RWPE2 (cell line): ENCODE measurements around the gene TMEM184A.

ENCODE experiments used
- ATAC-seq: fragments of 200-7000 bp; cut with Tn5 transposase; 3 replicates; pipeline ENCODE4 v1.9.1; 2021; ENCODE audit warnings: low read depth
- DNase-seq: peaks from one replicate; pipeline ENCODE4 v3.0.0-alpha.2; 2020; ENCODE audit warnings: low spot score
- H3K27ac ChIP-seq: fragments of 450-650 bp; 2 replicates; pipeline ENCODE4 v1.5.1; 2017; ENCODE audit warnings: mild to moderate bottlenecking; ENCODE audit not compliant: poor library complexity, severe bottlenecking
- H3K27me3 ChIP-seq: fragments of 250-450 bp; sonication (Bioruptor Pico); 2 replicates; pipeline ENCODE4 v1.5.1; 2021; ENCODE audit warnings: mild to moderate bottlenecking, moderate library complexity; ENCODE audit not compliant: insufficient read depth, poor library complexity, severe bottlenecking
- H3K36me3 ChIP-seq: fragments of 250-450 bp; sonication (Bioruptor Pico); 2 replicates; pipeline ENCODE4 v1.5.1; 2020; ENCODE audit warnings: low read depth, mild to moderate bottlenecking, moderate library complexity
- H3K4me1 ChIP-seq: fragments of 250-450 bp; sonication (Bioruptor Pico); 2 replicates; pipeline ENCODE4 v1.5.1; 2021; ENCODE audit warnings: mild to moderate bottlenecking, moderate library complexity; ENCODE audit not compliant: insufficient read depth, poor library complexity, severe bottlenecking
- H3K4me3 ChIP-seq: fragments of 250-450 bp; sonication (Bioruptor Pico); 2 replicates; pipeline ENCODE4 v1.5.1; 2021; ENCODE audit warnings: mild to moderate bottlenecking, moderate library complexity; ENCODE audit not compliant: severe bottlenecking
- H3K9me3 ChIP-seq: fragments of 250-450 bp; sonication (Bioruptor Pico); 2 replicates; pipeline ENCODE4 v1.5.1; 2021; ENCODE audit warnings: mild to moderate bottlenecking, moderate library complexity; ENCODE audit not compliant: severe bottlenecking
- CTCF ChIP-seq: fragments of 450-650 bp; IDR thresholded peaks from one replicate; pipeline ENCODE4 v1.5.1; 2017; ENCODE audit warnings: mild to moderate bottlenecking, moderate library complexity; ENCODE audit not compliant: poor library complexity, severe bottlenecking

Gene TMEM184A

GRCh38 chr7:1557771-1558170 is 1.8 kb upstream of the TMEM184A start:
- no peak for TF ChIP-seq CTCF
- ATAC-seq (no peak), DNase-seq (no peak)
- H3K27me3 ChIP-seq = no peaks in the 10 kb centered on the region
- peaks cover 30% of the 10 kb centered on the region for H3K4me1 ChIP-seq
- no peaks in the 10 kb centered on the region for H3K36me3 ChIP-seq
- H3K27ac ChIP-seq = no peak overlapping the region
- H3K9me3 ChIP-seq = no peaks in the 10 kb centered on the region
- no peak overlapping the region for H3K4me3 ChIP-seq

DNA sequence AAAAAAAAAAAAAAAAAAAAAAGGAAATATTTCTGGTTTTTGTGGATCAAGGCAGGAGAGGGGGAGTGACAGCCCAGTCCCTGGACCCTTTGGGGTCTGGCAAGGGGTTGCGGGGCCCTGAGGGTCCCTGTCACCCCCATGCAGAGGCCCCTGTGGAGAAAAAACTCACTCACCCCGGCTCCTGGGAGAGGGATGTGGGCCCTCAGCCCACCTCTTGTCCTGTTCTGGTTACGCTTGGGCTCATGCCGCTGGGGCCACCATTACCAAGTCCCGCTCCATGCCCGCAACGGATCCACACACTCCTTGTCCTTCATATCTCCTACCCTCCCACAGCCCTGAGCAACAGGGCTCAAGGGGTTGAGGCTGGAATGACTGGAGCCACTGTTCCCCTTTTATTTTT is 1.0 kb upstream of the TMEM184A start:
- TF ChIP-seq CTCF = no peak
- H3K27ac ChIP-seq = peak overlapping the region; percentile 91
- DNase-seq = no peak
- no peaks in the 10 kb centered on the region for H3K27me3 ChIP-seq
- no peak overlapping the region for H3K4me3 ChIP-seq
- no peak for ATAC-seq
- H3K36me3 ChIP-seq = no peaks in the 10 kb centered on the region
- H3K4me1 ChIP-seq = peaks cover 30% of the 10 kb centered on the region
- no peaks in the 10 kb centered on the region for H3K9me3 ChIP-seq

GRCh38 chr7:1555046-1555812 is 776 bp downstream of the TMEM184A start:
- peak; percentile 79 for ATAC-seq
- Histone ChIP-seq H3K4me1 (peaks cover 27% of the 10 kb centered on the region), H3K4me3 (peak overlapping the region; percentile 18), H3K36me3 (peaks cover 3% of the 10 kb centered on the region; the same call in 1 of the 2 replicates), H3K27me3 (no peaks in the 10 kb centered on the region), H3K27ac (peak overlapping the region; percentile 91), H3K9me3 (no peaks in the 10 kb centered on the region)
- peak; percentile 94 for DNase-seq
- no peak for TF ChIP-seq CTCF

GRCh38 chr7:1554333-1555045 is 1.5 kb downstream of the TMEM184A start:
- H3K4me1 ChIP-seq = peaks cover 19% of the 10 kb centered on the region
- no peak for TF ChIP-seq CTCF
- no peaks in the 10 kb centered on the region for H3K9me3 ChIP-seq
- DNase-seq (no peak), ATAC-seq (no peak)
- no peak overlapping the region for H3K4me3 ChIP-seq
- H3K27me3 ChIP-seq = no peaks in the 10 kb centered on the region
- H3K36me3 ChIP-seq = peaks cover 4% of the 10 kb centered on the region
- H3K27ac ChIP-seq = peak overlapping the region; percentile 91
